ENCODE measurements around the gene SEMA3D. TPM values are rescaled to one million over a fixed set of nuclear protein-coding genes. Genes with fewer than 3 reads are reported as not detected.

The SEMA3D gene
- total RNA-seq, 4 donors from 2014 or later: 0.06 to 3.8 (median 0.14) TPM

DNA sequence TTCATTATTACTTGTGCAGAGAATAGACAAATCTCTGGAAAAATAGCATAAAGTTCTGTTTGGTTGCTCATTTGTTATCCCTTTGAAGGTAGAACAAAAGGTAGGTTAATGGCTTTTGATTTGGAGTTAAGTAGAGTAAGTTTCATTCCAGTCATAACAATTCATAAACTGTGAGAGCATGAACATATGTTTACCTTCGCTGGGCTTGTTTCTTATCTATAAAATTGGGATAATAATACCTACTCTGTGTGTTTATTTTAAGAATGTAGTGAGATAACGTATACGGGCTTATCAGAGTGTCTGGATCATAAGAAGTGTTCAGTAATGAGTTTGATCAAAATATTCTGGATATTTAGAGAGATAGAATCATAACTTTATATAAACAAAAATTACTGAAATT is 155.4 kb downstream of the SEMA3D start:
- Histone ChIP-seq H3K9me3 (no peaks in the 10 kb centered on the region), H3K4me1 (no peaks in the 10 kb centered on the region), H3K36me3 (no peaks in the 10 kb centered on the region), H3K27ac (no peak overlapping the region), H3K4me3 (no peak overlapping the region), H3K27me3 (no peaks in the 10 kb centered on the region)
- intact Hi-C loops (cut with DNase I): loop anchor here (10.0 kb wide), 1 partner anchor 523 kb away; no protein-coding TSS in a partner anchor
- 61 to 83% methylated on average over 3 of the region's 3 CpGs for WGBS, 2 donors
- TF ChIP-seq POLR2A (IDR thresholded peaks at IDR 0.05): no peak
- TF ChIP-seq, protein P1, sequence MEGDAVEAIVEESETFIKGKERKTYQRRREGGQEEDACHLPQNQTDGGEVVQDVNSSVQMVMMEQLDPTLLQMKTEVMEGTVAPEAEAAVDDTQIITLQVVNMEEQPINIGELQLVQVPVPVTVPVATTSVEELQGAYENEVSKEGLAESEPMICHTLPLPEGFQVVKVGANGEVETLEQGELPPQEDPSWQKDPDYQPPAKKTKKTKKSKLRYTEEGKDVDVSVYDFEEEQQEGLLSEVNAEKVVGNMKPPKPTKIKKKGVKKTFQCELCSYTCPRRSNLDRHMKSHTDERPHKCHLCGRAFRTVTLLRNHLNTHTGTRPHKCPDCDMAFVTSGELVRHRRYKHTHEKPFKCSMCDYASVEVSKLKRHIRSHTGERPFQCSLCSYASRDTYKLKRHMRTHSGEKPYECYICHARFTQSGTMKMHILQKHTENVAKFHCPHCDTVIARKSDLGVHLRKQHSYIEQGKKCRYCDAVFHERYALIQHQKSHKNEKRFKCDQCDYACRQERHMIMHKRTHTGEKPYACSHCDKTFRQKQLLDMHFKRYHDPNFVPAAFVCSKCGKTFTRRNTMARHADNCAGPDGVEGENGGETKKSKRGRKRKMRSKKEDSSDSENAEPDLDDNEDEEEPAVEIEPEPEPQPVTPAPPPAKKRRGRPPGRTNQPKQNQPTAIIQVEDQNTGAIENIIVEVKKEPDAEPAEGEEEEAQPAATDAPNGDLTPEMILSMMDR (IDR thresholded peaks at IDR 0.05): no peak
- no peak for DNase-seq

- H3K36me3 ChIP-seq: no peaks in the 10 kb centered on the region
- TF ChIP-seq, protein P1 (IDR thresholded peaks at IDR 0.05): peak in 5 of 6 experiments; percentile 31 to 52 (median 42)
- no peak for TF ChIP-seq POLR2A (IDR thresholded peaks at IDR 0.05)
- H3K9me3 ChIP-seq: no peaks in the 10 kb centered on the region
- no peak overlapping the region for H3K27ac ChIP-seq
- intact Hi-C loops (cut with DNase I): loop anchor here (10.0 kb wide), 1 partner anchor 524 kb away; no protein-coding TSS in a partner anchor
- no peak for DNase-seq
- H3K27me3 ChIP-seq: no peaks in the 10 kb centered on the region
- no peak overlapping the region for H3K4me3 ChIP-seq
- H3K4me1 ChIP-seq: peaks cover 0 to 5% (median 0%) of the 10 kb centered on the region in 3 donors
Observed at GRCh38 chr7:85030893-85031292, 156.0 kb downstream of the SEMA3D start.

GRCh38 chr7:85025312-85025756 is 161.5 kb downstream of the SEMA3D start:
- Histone ChIP-seq H3K27ac (no peak overlapping the region), H3K27me3 (no peaks in the 10 kb centered on the region), H3K4me3 (no peak overlapping the region), H3K4me1 (peaks cover 0 to 16% (median 0%) of the 10 kb centered on the region in 3 donors), H3K9me3 (no peaks in the 10 kb centered on the region), H3K36me3 (no peaks in the 10 kb centered on the region)
- no peak for DNase-seq
- 32 to 53% methylated on average over 3 of the region's 3 CpGs for WGBS, 2 donors
- TF ChIP-seq, protein P1 (IDR thresholded peaks at IDR 0.05): no peak
- TF ChIP-seq POLR2A (IDR thresholded peaks at IDR 0.05): no peak
- intact Hi-C loops (cut with DNase I): loop anchor here (10.0 kb wide), 1 partner anchor 1091 kb away; no protein-coding TSS in a partner anchor

GRCh38 chr7:85023916-85024315 is 162.9 kb downstream of the SEMA3D start:
- peaks cover 0 to 16% (median 0%) of the 10 kb centered on the region in 3 donors for H3K4me1 ChIP-seq
- TF ChIP-seq POLR2A (IDR thresholded peaks at IDR 0.05): no peak
- TF ChIP-seq, protein P1 (IDR thresholded peaks at IDR 0.05): no peak
- no peaks in the 10 kb centered on the region for H3K36me3 ChIP-seq
- DNase-seq: no peak
- H3K4me3 ChIP-seq: no peak overlapping the region
- no peaks in the 10 kb centered on the region for H3K9me3 ChIP-seq
- no peaks in the 10 kb centered on the region for H3K27me3 ChIP-seq
- H3K27ac ChIP-seq: no peak overlapping the region
- intact Hi-C loops (cut with DNase I): loop anchor here (5.0 to 10.0 kb wide), 2 partner anchors 1052 to 1089 kb away; no protein-coding TSS in a partner anchor
- WGBS, 2 donors: 51 to 69% methylated on average over 4 of the region's 4 CpGs

DNA sequence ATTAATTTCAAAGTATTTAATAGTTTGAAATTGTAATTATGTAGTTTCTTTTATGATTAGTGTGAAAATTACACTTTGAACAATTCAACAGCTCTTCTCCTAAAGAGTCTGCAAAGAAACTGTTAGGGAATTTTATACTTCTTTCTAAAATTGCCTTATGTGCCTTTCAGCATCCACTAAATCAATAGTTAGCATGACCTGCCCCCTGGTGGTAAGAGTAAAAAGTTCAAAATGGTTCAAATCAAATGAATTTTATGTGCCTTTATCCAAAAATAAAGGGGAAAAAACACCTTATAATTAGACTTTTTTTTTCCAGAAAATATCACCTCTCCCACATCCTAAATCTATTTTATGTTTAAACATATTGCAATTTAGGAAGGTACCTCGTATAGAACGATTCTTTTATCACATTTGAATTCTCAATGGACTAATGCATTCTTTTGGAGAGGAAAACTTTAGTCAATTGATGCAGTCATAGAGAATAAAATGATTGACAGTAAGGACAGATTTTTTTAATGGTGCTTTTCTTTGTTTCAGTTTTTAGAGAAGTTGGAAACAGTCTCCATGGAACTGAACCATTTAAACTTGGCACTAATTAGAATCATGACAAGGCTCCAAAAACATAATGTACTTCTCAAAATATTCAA is 163.7 kb downstream of the SEMA3D start:
- Histone ChIP-seq H3K36me3 (no peaks in the 10 kb centered on the region), H3K4me3 (no peak overlapping the region), H3K27me3 (no peaks in the 10 kb centered on the region), H3K27ac (no peak overlapping the region), H3K9me3 (no peaks in the 10 kb centered on the region), H3K4me1 (peaks cover 0 to 16% (median 0%) of the 10 kb centered on the region in 3 donors)
- intact Hi-C loops (cut with DNase I): loop anchor here (5.0 to 10.0 kb wide), 2 partner anchors 1051 to 1088 kb away; no protein-coding TSS in a partner anchor
- 11 to 27% methylated on average over 2 of the region's 2 CpGs for WGBS, 2 donors
- no peak for DNase-seq
- TF ChIP-seq POLR2A (IDR thresholded peaks at IDR 0.05): no peak
- TF ChIP-seq, protein P1 (IDR thresholded peaks at IDR 0.05): peak; percentile 53 to 84 (median 60)

Data from esophagus squamous epithelium (tissue), 5 donors.